H1 (cell line): ENCODE measurements around the gene HTR3A. TPM values are rescaled to one million over a fixed set of nuclear protein-coding genes. Genes with fewer than 3 reads are reported as not detected.

Experiments
- HDAC2 ChIP-seq, 2 experiments: fragments of 300-600 bp in 1 of 2; sonication (generic) in 1 of 2; IDR thresholded peaks; 2 replicates each; pipeline ENCODE4 v1.6.1; 2011 to 2012; ENCODE audit warnings: low read depth in 2 of 2, low read length in 2 of 2, mild to moderate bottlenecking in 2 of 2, moderate library complexity in 2 of 2, borderline replicate concordance in 1 of 2, inconsistent platforms in 1 of 2
- polyA plus RNA-seq, 7 experiments: library from polyadenylated mRNA; depleted of rRNA in 3 of 7; stranded (reverse) in 5 of 7; unstranded in 2 of 7; fragments of >200 nt in 5 of 7; fragments of 200-250 nt in 2 of 7; gene quantifications; 1 replicate in 5 of 7; 2 replicates in 1 of 7; 4 replicates in 1 of 7; pipeline versions ENCODE4 v1.2.1 to v1.2.3, GENCODE V29; 2011 to 2013; ENCODE audit warnings: missing spikeins in 2 of 7, mixed read lengths in 2 of 7
- total RNA-seq: library from RNA; stranded (reverse); fragmentation: NEBNext Ultra II Directional; extraction: Animal tissue kit (Norgen Biotek cat#: 25700); gene quantifications from 2 replicates; pipeline ENCODE4 v1.2.1, GENCODE V29; 2021

HTR3A gene
- total and polyA plus RNA-seq, 2 of the 8 experiments (the other 6 are each of a cell fraction or from before 2014, with no cell fraction given) = 7.5 to 8.9 TPM

- TF ChIP-seq HDAC2 (IDR thresholded peaks at IDR 0.05; ENCODE audit: borderline replicate concordance in 1 of 2, low read depth in 2 of 2, low read length in 2 of 2) = no peak
These were observed 2.2 kb downstream of the HTR3A start (continued) for GRCh38 chr11:113977071-113977490.
